HepG2 (cell line): ENCODE results near the gene TTLL4. TPM values are rescaled to one million over a fixed set of nuclear protein-coding genes. Genes with fewer than 3 reads are reported as not detected.
A peak's percentile ranks its signal among the peaks of the same experiment; 100 is the strongest.

Source experiments
- ATF4 ChIP-seq, 2 experiments: fragments of 450-650 bp in 1 of 2; sonication (generic) in 1 of 2; formaldehyde crosslinking; IDR thresholded peaks; 2 replicates each; pipeline versions ENCODE4 v1.5.0 to v1.8.0; 2020 to 2022; ENCODE audit warnings: mild to moderate bottlenecking in 1 of 2, missing genetic modification reagents in 1 of 2
- ATM ChIP-seq: fragments of 450-650 bp; IDR thresholded peaks from 2 replicates; pipeline ENCODE4 v1.7.1; 2017; ENCODE audit warnings: mild to moderate bottlenecking, borderline replicate concordance
- CEBPB ChIP-seq: IDR thresholded peaks from 2 replicates; pipeline ENCODE4 v1.6.1; 2011; ENCODE audit warnings: low read depth, low read length, improper control_type of control experiment, borderline replicate concordance
- DPF2 ChIP-seq: sonication (generic); formaldehyde crosslinking; IDR thresholded peaks from 2 replicates; pipeline ENCODE4 v1.4.0; 2020; ENCODE audit warnings: mild to moderate bottlenecking, low read depth, missing genetic modification reagents, borderline replicate concordance
- FOXK2 ChIP-seq: fragments of 450-650 bp; IDR thresholded peaks from 2 replicates; pipeline ENCODE4 v1.6.1; 2016
- GATA4 ChIP-seq: sonication (generic); IDR thresholded peaks from 2 replicates; pipeline ENCODE4 v1.6.1; 2016; ENCODE audit warnings: antibody characterized with exemption, low read depth, borderline replicate concordance
- MED1 ChIP-seq: sonication (generic); formaldehyde crosslinking; IDR thresholded peaks from 2 replicates; pipeline ENCODE4 v1.4.0; 2020; ENCODE audit warnings: missing genetic modification reagents
- RXRB ChIP-seq: IDR thresholded peaks from 2 replicates; pipeline ENCODE4 v1.6.1; 2016; ENCODE audit warnings: borderline replicate concordance, missing genetic modification reagents, missing compliant biosample characterization
- SKIL ChIP-seq: sonication (generic); formaldehyde crosslinking; IDR thresholded peaks from 2 replicates; pipeline ENCODE4 v1.8.0; 2022; ENCODE audit warnings: missing genetic modification reagents, mild to moderate bottlenecking, moderate library complexity, borderline replicate concordance
- SMARCC2 ChIP-seq: fragments of 450-650 bp; IDR thresholded peaks from 2 replicates; pipeline ENCODE4 v1.6.1; 2017; ENCODE audit warnings: antibody characterized with exemption, mild to moderate bottlenecking
- SOX13 ChIP-seq, 3 experiments: fragments of 450-650 bp in 1 of 3; sonication (generic) in 1 of 3; formaldehyde crosslinking in 1 of 3; IDR thresholded peaks in 2 of 3; conservative IDR thresholded peaks in 1 of 3; 2 replicates each; pipeline versions ENCODE4 v1.5.0 to v1.6.1; 2016 to 2020; ENCODE audit warnings: antibody characterized with exemption in 1 of 3, mild to moderate bottlenecking in 1 of 3, missing compliant biosample characterization in 1 of 3, missing genetic modification reagents in 1 of 3, moderate library complexity in 1 of 3
- SP2 ChIP-seq: sonication (generic); formaldehyde crosslinking; IDR thresholded peaks from 2 replicates; pipeline ENCODE4 v1.5.1; 2020; ENCODE audit warnings: mild to moderate bottlenecking, missing genetic modification reagents
- TBL1XR1 ChIP-seq: fragments of 150-350 bp; IDR thresholded peaks from 2 replicates; pipeline ENCODE4 v1.6.1; 2014; ENCODE audit warnings: borderline replicate concordance, low read length; ENCODE audit not compliant: partially characterized antibody
- ZBTB20 ChIP-seq: sonication (generic); formaldehyde crosslinking; IDR thresholded peaks from 2 replicates; pipeline ENCODE4 v1.8.1; 2023; ENCODE audit warnings: missing genetic modification reagents, low read depth, mild to moderate bottlenecking, borderline replicate concordance
- ZC3H4 ChIP-seq: sonication (generic); formaldehyde crosslinking; IDR thresholded peaks from 2 replicates; pipeline ENCODE4 v1.4.0; 2020; ENCODE audit warnings: missing genetic modification reagents, borderline replicate concordance
- ZNF136 ChIP-seq: sonication (generic); formaldehyde crosslinking; IDR thresholded peaks from 2 replicates; pipeline ENCODE4 v1.8.1; 2022; ENCODE audit warnings: low read depth, mild to moderate bottlenecking, moderate library complexity, missing genetic modification reagents
- ZNF207 ChIP-seq: fragments of 450-650 bp; IDR thresholded peaks from 2 replicates; pipeline ENCODE4 v1.6.1; 2016; ENCODE audit warnings: antibody characterized with exemption, borderline replicate concordance
- ZNF260 ChIP-seq: sonication (generic); formaldehyde crosslinking; IDR thresholded peaks from 2 replicates; pipeline ENCODE4 v1.4.0; 2020; ENCODE audit warnings: missing genetic modification reagents, low read depth, mild to moderate bottlenecking, borderline replicate concordance
- ZNF282 ChIP-seq: fragments of 450-650 bp; IDR thresholded peaks from 2 replicates; pipeline ENCODE4 v1.6.1; 2018; ENCODE audit not compliant: partially characterized antibody
- ZNF3 ChIP-seq: IDR thresholded peaks from 2 replicates; pipeline ENCODE4 v1.7.0; 2017; ENCODE audit warnings: inconsistent platforms
- ZNF430 ChIP-seq: sonication (generic); formaldehyde crosslinking; IDR thresholded peaks from 2 replicates; pipeline ENCODE4 v1.9.0; 2021; ENCODE audit warnings: mild to moderate bottlenecking, missing genetic modification reagents
- ZNF562 ChIP-seq: sonication (generic); formaldehyde crosslinking; IDR thresholded peaks from 2 replicates; pipeline ENCODE4 v1.8.0; 2022; ENCODE audit warnings: missing genetic modification reagents, borderline replicate concordance
- ZNF564 ChIP-seq: sonication (generic); formaldehyde crosslinking; IDR thresholded peaks from 2 replicates; pipeline ENCODE4 v1.8.1; 2023; ENCODE audit warnings: mild to moderate bottlenecking, missing genetic modification reagents
- ZNF567 ChIP-seq: sonication (generic); formaldehyde crosslinking; IDR thresholded peaks from 2 replicates; pipeline ENCODE4 v1.8.1; 2023; ENCODE audit warnings: mild to moderate bottlenecking, missing genetic modification reagents, borderline replicate concordance
- ZNF572 ChIP-seq: sonication (generic); formaldehyde crosslinking; IDR thresholded peaks from 2 replicates; pipeline ENCODE4 v1.5.1; 2020; ENCODE audit warnings: mild to moderate bottlenecking, missing genetic modification reagents
- ZNF780A ChIP-seq: sonication (generic); formaldehyde crosslinking; IDR thresholded peaks from 2 replicates; pipeline ENCODE4 v1.8.0; 2022; ENCODE audit warnings: mild to moderate bottlenecking, missing genetic modification reagents, moderate library complexity
- polyA plus RNA-seq, 8 experiments: library from polyadenylated mRNA; depleted of rRNA in 3 of 8; stranded (reverse) in 7 of 8; unstranded in 1 of 8; fragments of >200 nt; fragmentation: Illumina TruSeq in 4 of 8; extraction: Trizol in 4 of 8; gene quantifications; 2 replicates each; pipeline versions ENCODE4 v1.2.1 to v1.2.3, GENCODE V29; 2011 to 2016; ENCODE audit warnings: low read depth in 4 of 8, missing spikeins in 1 of 8, mixed read lengths in 1 of 8; ENCODE audit not compliant: insufficient read depth in 1 of 8
- total RNA-seq, 5 experiments: library from RNA; depleted of rRNA; stranded (reverse); fragments of >200 nt; fragmentation: Illumina TruSeq; extraction: Trizol; gene quantifications; 2 replicates each; pipeline ENCODE4 v1.2.3, GENCODE V29; 2016; ENCODE audit warnings: low read depth in 1 of 5
- TF ChIP-seq, protein P1 (sequence below): sonication (generic); formaldehyde crosslinking; conservative IDR thresholded peaks from 2 replicates; pipeline ENCODE4 v1.8.0; 2022; ENCODE audit warnings: mild to moderate bottlenecking, moderate library complexity, missing genetic modification reagents

TTLL4 gene
- total and polyA plus RNA-seq, 2 of the 13 experiments (the other 11 are each of a cell fraction or from before 2014, with no cell fraction given), result 77.5 to 84.6 TPM

DNA sequence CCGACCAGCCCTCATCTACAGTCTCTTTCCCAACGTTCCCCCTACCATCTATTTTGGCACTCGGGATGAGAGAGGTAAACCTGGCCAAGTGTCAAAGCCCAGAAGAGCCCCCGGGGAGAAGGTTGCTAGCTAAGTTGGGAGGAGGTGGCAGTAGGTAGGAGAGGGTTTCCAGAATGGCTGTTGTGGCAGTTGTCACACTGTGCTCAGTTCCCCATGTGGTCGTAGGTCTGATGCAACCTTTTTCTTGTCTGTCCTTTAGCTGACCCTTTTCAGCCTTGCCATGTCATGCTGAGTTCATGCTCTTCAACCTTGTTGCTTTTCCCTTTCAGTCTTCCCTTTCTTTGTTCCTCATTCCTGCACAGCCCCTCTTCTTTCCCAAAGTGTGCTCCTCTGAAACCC is 34.5 kb downstream of the TTLL4 start (continued):
- TF ChIP-seq ZNF780A, result no peak
- no peak for TF ChIP-seq ZNF260
- no peak for TF ChIP-seq ZNF207
- no peak for TF ChIP-seq SOX13 (IDR thresholded peaks at IDR 0.05)
- peak in 1 of 2 experiments; percentile 35; a peak in 1 of 4 replicates for TF ChIP-seq SOX13 (CRISPR knock-in tag; conservative IDR thresholded peaks at IDR 0.05 in 1 of 2, IDR thresholded peaks at IDR 0.05 in 1 of 2)
- TF ChIP-seq ZNF572, result no peak
- TF ChIP-seq ATM, result no peak
- TF ChIP-seq ZC3H4 (CRISPR knock-in tag), result no peak
- no peak for TF ChIP-seq ZNF567 (CRISPR knock-in tag)
- TF ChIP-seq FOXK2, result peak; percentile 74; the same call in 1 of the 2 replicates
- TF ChIP-seq SP2 (CRISPR knock-in tag), result no peak
- TF ChIP-seq CEBPB, result peak; percentile 86
- TF ChIP-seq ZNF430 (CRISPR knock-in tag), result no peak
- no peak for TF ChIP-seq ZBTB20 (CRISPR knock-in tag)
- TF ChIP-seq, protein P1, sequence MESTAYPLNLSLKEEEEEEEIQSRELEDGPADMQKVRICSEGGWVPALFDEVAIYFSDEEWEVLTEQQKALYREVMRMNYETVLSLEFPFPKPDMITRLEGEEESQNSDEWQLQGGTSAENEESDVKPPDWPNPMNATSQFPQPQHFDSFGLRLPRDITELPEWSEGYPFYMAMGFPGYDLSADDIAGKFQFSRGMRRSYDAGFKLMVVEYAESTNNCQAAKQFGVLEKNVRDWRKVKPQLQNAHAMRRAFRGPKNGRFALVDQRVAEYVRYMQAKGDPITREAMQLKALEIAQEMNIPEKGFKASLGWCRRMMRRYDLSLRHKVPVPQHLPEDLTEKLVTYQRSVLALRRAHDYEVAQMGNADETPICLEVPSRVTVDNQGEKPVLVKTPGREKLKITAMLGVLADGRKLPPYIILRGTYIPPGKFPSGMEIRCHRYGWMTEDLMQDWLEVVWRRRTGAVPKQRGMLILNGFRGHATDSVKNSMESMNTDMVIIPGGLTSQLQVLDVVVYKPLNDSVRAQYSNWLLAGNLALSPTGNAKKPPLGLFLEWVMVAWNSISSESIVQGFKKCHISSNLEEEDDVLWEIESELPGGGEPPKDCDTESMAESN, result no peak
- no peak for TF ChIP-seq TBL1XR1
- no peak for TF ChIP-seq GATA4
- TF ChIP-seq ZNF3, result no peak
- TF ChIP-seq RXRB, result peak; percentile 79
- no peak for TF ChIP-seq ZNF282
- no peak for TF ChIP-seq ZNF562 (CRISPR knock-in tag)
- TF ChIP-seq SKIL (CRISPR knock-in tag), result 0 out of 2 replicates have a peak, but pooled peaks have one; percentile 41
- TF ChIP-seq SMARCC2, result no peak
- TF ChIP-seq ATF4 (CRISPR knock-in tag; IDR thresholded peaks at IDR 0.05), result peak in 1 of 2 experiments; percentile 94; a peak in 2 of 4 replicates
- no peak for TF ChIP-seq DPF2 (CRISPR knock-in tag)
- no peak for TF ChIP-seq ZNF564 (CRISPR knock-in tag)
- TF ChIP-seq ZNF136, result peak; percentile 49; the same call in 1 of the 2 replicates
- TF ChIP-seq MED1 (CRISPR knock-in tag), result peak; percentile 61; the same call in 1 of the 2 replicates
